HL-60 (cell line): ENCODE data around the gene RMND5B.

Source experiments
- POLR2AphosphoS5 ChIP-seq: IDR thresholded peaks from 2 replicates; pipeline ENCODE4 v1.6.1; 2012; ENCODE audit warnings: low read depth
- SPI1 ChIP-seq: IDR thresholded peaks from 2 replicates; pipeline ENCODE4 v1.6.1; 2012; ENCODE audit warnings: low read depth, mild to moderate bottlenecking, borderline replicate concordance
- TF ChIP-seq, protein P1 (sequence below): IDR thresholded peaks from one replicate; pipeline ENCODE4 v1.5.1; 2011; ENCODE audit warnings: low read length, control low read depth, inconsistent platforms; ENCODE audit not compliant: insufficient read depth
- TF ChIP-seq, protein P2 (sequence below): IDR thresholded peaks from 2 replicates; pipeline ENCODE4 v1.6.1; 2012; ENCODE audit warnings: low read depth; ENCODE audit not compliant: insufficient replicate concordance

DNA sequence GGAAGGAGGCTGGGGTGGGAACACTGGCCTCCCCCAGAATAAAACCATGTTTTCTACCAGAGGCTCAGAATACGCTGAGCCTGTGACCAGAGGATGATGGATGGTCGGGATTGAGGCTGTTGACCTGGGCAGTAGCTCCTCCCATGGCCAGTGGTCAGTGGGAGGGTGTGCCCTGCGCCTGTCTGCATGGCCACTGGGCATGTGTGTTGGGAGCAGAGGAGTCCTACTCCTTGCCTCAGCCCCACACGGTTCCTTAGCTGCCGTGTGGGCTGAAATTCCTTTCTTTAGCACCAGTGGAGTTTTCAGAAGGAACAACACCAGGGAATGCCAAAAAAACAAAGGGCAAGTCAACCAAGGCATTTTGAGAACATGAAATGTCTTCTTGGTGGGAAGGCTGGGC, 8.5 kb upstream of the RMND5B start:
- TF ChIP-seq, protein P1, sequence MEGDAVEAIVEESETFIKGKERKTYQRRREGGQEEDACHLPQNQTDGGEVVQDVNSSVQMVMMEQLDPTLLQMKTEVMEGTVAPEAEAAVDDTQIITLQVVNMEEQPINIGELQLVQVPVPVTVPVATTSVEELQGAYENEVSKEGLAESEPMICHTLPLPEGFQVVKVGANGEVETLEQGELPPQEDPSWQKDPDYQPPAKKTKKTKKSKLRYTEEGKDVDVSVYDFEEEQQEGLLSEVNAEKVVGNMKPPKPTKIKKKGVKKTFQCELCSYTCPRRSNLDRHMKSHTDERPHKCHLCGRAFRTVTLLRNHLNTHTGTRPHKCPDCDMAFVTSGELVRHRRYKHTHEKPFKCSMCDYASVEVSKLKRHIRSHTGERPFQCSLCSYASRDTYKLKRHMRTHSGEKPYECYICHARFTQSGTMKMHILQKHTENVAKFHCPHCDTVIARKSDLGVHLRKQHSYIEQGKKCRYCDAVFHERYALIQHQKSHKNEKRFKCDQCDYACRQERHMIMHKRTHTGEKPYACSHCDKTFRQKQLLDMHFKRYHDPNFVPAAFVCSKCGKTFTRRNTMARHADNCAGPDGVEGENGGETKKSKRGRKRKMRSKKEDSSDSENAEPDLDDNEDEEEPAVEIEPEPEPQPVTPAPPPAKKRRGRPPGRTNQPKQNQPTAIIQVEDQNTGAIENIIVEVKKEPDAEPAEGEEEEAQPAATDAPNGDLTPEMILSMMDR: no peak
- TF ChIP-seq POLR2AphosphoS5 (no peak), SPI1 (no peak)
- TF ChIP-seq, protein P2, sequence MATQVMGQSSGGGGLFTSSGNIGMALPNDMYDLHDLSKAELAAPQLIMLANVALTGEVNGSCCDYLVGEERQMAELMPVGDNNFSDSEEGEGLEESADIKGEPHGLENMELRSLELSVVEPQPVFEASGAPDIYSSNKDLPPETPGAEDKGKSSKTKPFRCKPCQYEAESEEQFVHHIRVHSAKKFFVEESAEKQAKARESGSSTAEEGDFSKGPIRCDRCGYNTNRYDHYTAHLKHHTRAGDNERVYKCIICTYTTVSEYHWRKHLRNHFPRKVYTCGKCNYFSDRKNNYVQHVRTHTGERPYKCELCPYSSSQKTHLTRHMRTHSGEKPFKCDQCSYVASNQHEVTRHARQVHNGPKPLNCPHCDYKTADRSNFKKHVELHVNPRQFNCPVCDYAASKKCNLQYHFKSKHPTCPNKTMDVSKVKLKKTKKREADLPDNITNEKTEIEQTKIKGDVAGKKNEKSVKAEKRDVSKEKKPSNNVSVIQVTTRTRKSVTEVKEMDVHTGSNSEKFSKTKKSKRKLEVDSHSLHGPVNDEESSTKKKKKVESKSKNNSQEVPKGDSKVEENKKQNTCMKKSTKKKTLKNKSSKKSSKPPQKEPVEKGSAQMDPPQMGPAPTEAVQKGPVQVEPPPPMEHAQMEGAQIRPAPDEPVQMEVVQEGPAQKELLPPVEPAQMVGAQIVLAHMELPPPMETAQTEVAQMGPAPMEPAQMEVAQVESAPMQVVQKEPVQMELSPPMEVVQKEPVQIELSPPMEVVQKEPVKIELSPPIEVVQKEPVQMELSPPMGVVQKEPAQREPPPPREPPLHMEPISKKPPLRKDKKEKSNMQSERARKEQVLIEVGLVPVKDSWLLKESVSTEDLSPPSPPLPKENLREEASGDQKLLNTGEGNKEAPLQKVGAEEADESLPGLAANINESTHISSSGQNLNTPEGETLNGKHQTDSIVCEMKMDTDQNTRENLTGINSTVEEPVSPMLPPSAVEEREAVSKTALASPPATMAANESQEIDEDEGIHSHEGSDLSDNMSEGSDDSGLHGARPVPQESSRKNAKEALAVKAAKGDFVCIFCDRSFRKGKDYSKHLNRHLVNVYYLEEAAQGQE: no peak
